ENCODE data around the gene FBF1.

- TF ChIP-seq CTCF (conservative IDR thresholded peaks at IDR 0.05; ENCODE audit: low read depth, low read length) (no peak), EZH2 (IDR thresholded peaks at IDR 0.05; ENCODE audit: borderline replicate concordance, low read depth, low read length, poor library complexity, severe bottlenecking) (no peak)
Observed at GRCh38 chr17:75898791-75899190, 42.1 kb downstream of the FBF1 start.

Data from A673 (cell line).